ENCODE data around the gene LYRM4. TPM values are rescaled to one million over a fixed set of nuclear protein-coding genes. Genes with fewer than 3 reads are reported as not detected.

Gene LYRM4
- total RNA-seq, 1 donor from 2014 or later: 27.1 TPM

DNA sequence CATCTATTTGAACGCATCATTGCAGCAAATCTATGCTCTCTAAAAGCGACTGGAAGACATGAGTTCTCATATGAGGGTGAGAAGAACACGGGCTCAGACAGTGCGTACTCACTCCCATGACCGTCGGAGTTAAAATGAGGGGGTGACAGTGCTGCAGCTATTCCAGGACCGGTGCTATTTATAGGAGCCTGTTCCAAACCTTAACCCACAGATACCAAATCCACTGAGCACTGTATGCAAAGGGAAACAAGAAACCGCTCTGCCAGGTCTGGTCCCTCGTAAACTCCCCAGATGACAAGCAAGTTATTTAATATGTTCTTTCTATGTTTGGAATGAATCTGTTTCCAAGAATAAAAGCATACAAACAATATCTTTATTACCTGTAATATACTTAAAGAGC, 152.7 kb downstream of the LYRM4 start:
- no peaks in the 10 kb centered on the region for H3K4me1 Mint-ChIP-seq (ENCODE audit: unreplicated experiment)
- H3K27ac Mint-ChIP-seq (ENCODE audit: unreplicated experiment): no peak overlapping the region

DNA sequence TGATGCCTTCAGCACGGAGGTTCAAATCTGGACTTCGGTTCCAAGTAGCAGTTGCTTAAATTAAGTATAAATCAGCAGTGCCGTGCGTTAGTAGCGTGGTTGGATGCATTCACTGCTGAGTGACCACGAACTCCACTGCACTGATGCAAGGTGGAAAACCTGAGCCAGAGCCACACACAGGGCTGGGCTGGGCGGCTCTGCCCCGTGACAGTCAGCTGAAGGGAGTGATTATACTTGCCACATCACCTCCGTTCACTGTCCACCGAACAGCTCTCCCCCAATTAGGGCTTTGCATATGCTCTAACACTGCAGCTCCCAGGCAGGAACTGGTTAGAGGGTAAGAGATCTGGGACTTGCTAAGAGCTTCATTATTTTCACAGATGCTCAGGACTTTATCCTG, 153.4 kb downstream of the LYRM4 start:
- peaks cover 2% of the 10 kb centered on the region for H3K36me3 Mint-ChIP-seq (ENCODE audit: unreplicated experiment)
- no peak for DNase-seq (ENCODE audit: extremely low spot score, unreplicated experiment)

More for the DNA sequence above, 152.7 kb downstream of the LYRM4 start:
- Mint-ChIP-seq H3K36me3 (ENCODE audit: unreplicated experiment) (peaks cover 2% of the 10 kb centered on the region), H3K9me3 (ENCODE audit: unreplicated experiment) (no peaks in the 10 kb centered on the region), H3K4me3 (ENCODE audit: unreplicated experiment) (no peak overlapping the region), H3K27me3 (ENCODE audit: unreplicated experiment) (no peaks in the 10 kb centered on the region)
- DNase-seq (ENCODE audit: extremely low spot score, unreplicated experiment): no peak
- TF ChIP-seq, protein P1, sequence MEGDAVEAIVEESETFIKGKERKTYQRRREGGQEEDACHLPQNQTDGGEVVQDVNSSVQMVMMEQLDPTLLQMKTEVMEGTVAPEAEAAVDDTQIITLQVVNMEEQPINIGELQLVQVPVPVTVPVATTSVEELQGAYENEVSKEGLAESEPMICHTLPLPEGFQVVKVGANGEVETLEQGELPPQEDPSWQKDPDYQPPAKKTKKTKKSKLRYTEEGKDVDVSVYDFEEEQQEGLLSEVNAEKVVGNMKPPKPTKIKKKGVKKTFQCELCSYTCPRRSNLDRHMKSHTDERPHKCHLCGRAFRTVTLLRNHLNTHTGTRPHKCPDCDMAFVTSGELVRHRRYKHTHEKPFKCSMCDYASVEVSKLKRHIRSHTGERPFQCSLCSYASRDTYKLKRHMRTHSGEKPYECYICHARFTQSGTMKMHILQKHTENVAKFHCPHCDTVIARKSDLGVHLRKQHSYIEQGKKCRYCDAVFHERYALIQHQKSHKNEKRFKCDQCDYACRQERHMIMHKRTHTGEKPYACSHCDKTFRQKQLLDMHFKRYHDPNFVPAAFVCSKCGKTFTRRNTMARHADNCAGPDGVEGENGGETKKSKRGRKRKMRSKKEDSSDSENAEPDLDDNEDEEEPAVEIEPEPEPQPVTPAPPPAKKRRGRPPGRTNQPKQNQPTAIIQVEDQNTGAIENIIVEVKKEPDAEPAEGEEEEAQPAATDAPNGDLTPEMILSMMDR (IDR thresholded peaks at IDR 0.05): no peak

DNA sequence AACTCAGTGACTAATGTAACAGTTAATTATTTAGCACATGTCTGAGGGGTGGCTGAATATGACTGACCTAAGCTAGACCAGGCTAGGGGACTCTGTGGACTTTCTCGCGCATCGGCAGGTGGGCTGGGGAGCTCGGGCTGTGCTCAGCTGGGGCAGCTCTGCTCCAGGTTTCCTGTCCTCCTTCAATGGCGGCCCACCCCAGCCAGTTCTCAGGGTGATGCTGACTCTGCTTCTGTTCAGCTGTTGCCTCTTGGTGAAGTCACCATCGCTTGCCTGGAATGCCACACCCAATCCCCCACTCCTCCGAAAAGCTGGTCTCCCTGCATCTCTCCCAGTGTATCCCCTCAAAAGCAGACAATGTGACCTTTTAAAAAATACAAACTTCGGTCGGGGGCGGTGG, 155.6 kb downstream of the LYRM4 start:
- no peak overlapping the region for H3K4me3 Mint-ChIP-seq (ENCODE audit: unreplicated experiment)
- H3K27me3 Mint-ChIP-seq (ENCODE audit: unreplicated experiment): no peaks in the 10 kb centered on the region
- no peaks in the 10 kb centered on the region for H3K4me1 Mint-ChIP-seq (ENCODE audit: unreplicated experiment)
- TF ChIP-seq, protein P1 (IDR thresholded peaks at IDR 0.05): no peak
- H3K36me3 Mint-ChIP-seq (ENCODE audit: unreplicated experiment): no peaks in the 10 kb centered on the region
- no peaks in the 10 kb centered on the region for H3K9me3 Mint-ChIP-seq (ENCODE audit: unreplicated experiment)
- H3K27ac Mint-ChIP-seq (ENCODE audit: unreplicated experiment): no peak overlapping the region
- DNase-seq (ENCODE audit: extremely low spot score, unreplicated experiment): no peak

More for the DNA sequence above, 153.4 kb downstream of the LYRM4 start:
- Mint-ChIP-seq H3K27me3 (ENCODE audit: unreplicated experiment) (no peaks in the 10 kb centered on the region), H3K27ac (ENCODE audit: unreplicated experiment) (no peak overlapping the region), H3K9me3 (ENCODE audit: unreplicated experiment) (no peaks in the 10 kb centered on the region), H3K4me1 (ENCODE audit: unreplicated experiment) (no peaks in the 10 kb centered on the region), H3K4me3 (ENCODE audit: unreplicated experiment) (no peak overlapping the region)
- TF ChIP-seq, protein P1 (IDR thresholded peaks at IDR 0.05): no peak

DNA sequence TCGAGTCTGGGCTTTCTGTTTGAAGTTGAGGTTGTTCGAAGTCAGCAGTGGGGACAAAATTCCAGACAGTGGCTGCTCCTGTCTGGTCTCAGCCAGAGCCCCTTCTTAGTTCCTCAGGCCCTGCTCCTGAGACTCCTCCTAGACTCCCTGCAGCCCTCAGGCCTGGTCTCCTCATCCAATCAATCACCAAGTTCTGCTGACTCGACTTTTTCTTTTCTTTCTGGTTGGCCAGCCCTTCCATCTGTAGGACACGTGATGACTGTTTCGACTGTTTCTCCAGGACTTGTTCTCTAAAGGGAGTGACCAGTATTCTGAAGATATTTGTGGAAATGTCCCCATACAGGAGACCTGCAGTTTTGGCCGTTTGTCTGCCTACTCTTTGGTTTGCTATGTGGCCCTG, 156.1 kb downstream of the LYRM4 start:
- Mint-ChIP-seq H3K27me3 (ENCODE audit: unreplicated experiment) (no peaks in the 10 kb centered on the region), H3K36me3 (ENCODE audit: unreplicated experiment) (no peaks in the 10 kb centered on the region), H3K27ac (ENCODE audit: unreplicated experiment) (no peak overlapping the region), H3K4me3 (ENCODE audit: unreplicated experiment) (no peak overlapping the region), H3K4me1 (ENCODE audit: unreplicated experiment) (no peaks in the 10 kb centered on the region), H3K9me3 (ENCODE audit: unreplicated experiment) (no peaks in the 10 kb centered on the region)
- DNase-seq (ENCODE audit: extremely low spot score, unreplicated experiment): no peak
- TF ChIP-seq, protein P1 (IDR thresholded peaks at IDR 0.05): no peak

DNA sequence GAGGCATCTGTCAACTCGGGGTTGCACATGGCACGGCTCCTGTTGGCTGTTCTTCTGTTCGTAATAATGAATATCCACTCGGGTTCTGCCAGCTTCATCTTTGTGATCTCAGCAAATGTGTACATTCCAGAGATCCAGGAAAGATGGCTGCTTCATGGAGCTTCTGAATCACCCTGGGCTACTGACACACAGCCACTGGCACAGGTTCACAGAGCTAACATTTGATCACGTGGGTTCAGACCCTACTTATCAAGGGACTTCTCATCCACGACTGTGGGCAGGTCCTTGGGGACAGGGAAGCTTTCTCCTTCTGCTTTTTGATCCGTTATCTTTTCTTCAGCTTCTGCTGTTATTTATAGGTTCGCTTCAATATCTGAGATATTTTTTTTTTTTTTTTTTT, 157.5 kb downstream of the LYRM4 start:
- DNase-seq (ENCODE audit: extremely low spot score, unreplicated experiment): no peak
- no peaks in the 10 kb centered on the region for H3K4me1 Mint-ChIP-seq (ENCODE audit: unreplicated experiment)
- H3K36me3 Mint-ChIP-seq (ENCODE audit: unreplicated experiment): no peaks in the 10 kb centered on the region
- TF ChIP-seq, protein P1 (IDR thresholded peaks at IDR 0.05): no peak
- no peaks in the 10 kb centered on the region for H3K27me3 Mint-ChIP-seq (ENCODE audit: unreplicated experiment)
- no peak overlapping the region for H3K27ac Mint-ChIP-seq (ENCODE audit: unreplicated experiment)
- H3K9me3 Mint-ChIP-seq (ENCODE audit: unreplicated experiment): no peaks in the 10 kb centered on the region
- H3K4me3 Mint-ChIP-seq (ENCODE audit: unreplicated experiment): no peak overlapping the region

Measured in osteocyte (in vitro differentiated cells).